ENCODE data around the gene FNBP1L. TPM values are rescaled to one million over a fixed set of nuclear protein-coding genes. Genes with fewer than 3 reads are reported as not detected.

FNBP1L gene
- total and polyA plus RNA-seq, 2 of the 8 experiments (the other 6 are each of a cell fraction or from before 2014, with no cell fraction given), result 48.9 to 95.9 TPM

- H2BK20ac ChIP-seq (ENCODE audit: low read length), result no peak overlapping the region
- ChIA-PET CTCF (ENCODE audit: partially characterized antibody) (interaction anchor here (0.8 to 2.4 kb wide), 5 partner anchors 23 to 348 kb away, joined by 3 to 5 read pairs (median 3); no protein-coding TSS in a partner anchor), POLR2A (ENCODE audit: partially characterized antibody) (interaction anchor here (1.3 to 2.8 kb wide), 4 partner anchors 8 to 19 kb away, joined by 3 to 8 read pairs (median 4); no protein-coding TSS in a partner anchor)
- H3K36me3 ChIP-seq (ENCODE audit: control insufficient read depth in 2 of 4, insufficient read depth in 4 of 4, low read length in 3 of 4), result peaks cover 0 to 16% (median 6%) of the 10 kb centered on the region in 4 experiments; a peak in 4 of 8 replicates
- H4K8ac ChIP-seq (ENCODE audit: extremely low read depth, insufficient read depth, low read length), result no peak overlapping the region
- no peak overlapping the region for H3K18ac ChIP-seq (ENCODE audit: extremely low read depth, low read length)
- H3K79me1 ChIP-seq (ENCODE audit: low read depth, low read length), result no peaks in the 10 kb centered on the region; the same call in 1 of the 2 replicates
- no peak overlapping the region for H3K4me3 ChIP-seq (ENCODE audit: extremely low read depth in 1 of 4, insufficient read depth in 2 of 4, low read depth in 3 of 4, low read length in 4 of 4)
- TF ChIP-seq CHD2 (IDR thresholded peaks at IDR 0.05; ENCODE audit: low read length) (no peak), EP300 (IDR thresholded peaks at IDR 0.05; ENCODE audit: borderline replicate concordance in 1 of 2, low read depth in 2 of 2, low read length in 2 of 2) (no peak), ATF2 (IDR thresholded peaks at IDR 0.05; ENCODE audit: low read length) (no peak), POLR2A (IDR thresholded peaks at IDR 0.05; ENCODE audit: control extremely low read depth in 1 of 2, low read depth in 2 of 2, low read length in 2 of 2) (peak in 1 of 2 experiments; percentile 57; a peak in 2 of 3 replicates), POLR2AphosphoS5 (IDR thresholded peaks at IDR 0.05; ENCODE audit: low read depth, low read length) (peak; percentile 60; the same call in 1 of the 2 replicates), PHF8 (conservative IDR thresholded peaks at IDR 0.05; ENCODE audit: low read depth, low read length) (no peak)
- no peak overlapping the region for H3K14ac ChIP-seq (ENCODE audit: insufficient read length)
- H3K9me3 ChIP-seq (ENCODE audit: insufficient read depth in 2 of 2, low read depth in 1 of 2, low read length in 1 of 2), result no peaks in the 10 kb centered on the region
- no peak overlapping the region for H4K91ac ChIP-seq (replicated peaks; ENCODE audit: insufficient read length, low read length)
- H2BK120ac ChIP-seq (replicated peaks; ENCODE audit: low read depth, low read length), result no peak overlapping the region
- peaks cover 3% of the 10 kb centered on the region in 2 experiments for H4K20me1 ChIP-seq (replicated peaks in 1 of 2; ENCODE audit: control insufficient read depth in 1 of 2, insufficient read depth in 2 of 2, low read length in 2 of 2)
- no peak overlapping the region for H3K9ac ChIP-seq (replicated peaks in 1 of 4; ENCODE audit: extremely low read depth in 1 of 4, low read depth in 3 of 4, low read length in 3 of 4)
- no peak overlapping the region for H3K56ac ChIP-seq (replicated peaks; ENCODE audit: insufficient read length, low read depth, low read length)
- DNase-seq (ENCODE audit: low read depth in 1 of 2, low spot score in 2 of 2), result no peak
- H3K4ac ChIP-seq (replicated peaks; ENCODE audit: insufficient read length, low read depth, low read length), result no peak overlapping the region
- H2AK5ac ChIP-seq (ENCODE audit: low read depth, low read length), result no peak overlapping the region
- no peaks in the 10 kb centered on the region for H3K4me1 ChIP-seq (replicated peaks in 1 of 4; ENCODE audit: control insufficient read depth in 3 of 4, insufficient read depth in 4 of 4, low read length in 3 of 4)
- H2AFZ ChIP-seq (ENCODE audit: low read length), result no peak overlapping the region
- no peak for FAIRE-seq
- H2BK15ac ChIP-seq (ENCODE audit: low read length), result no peak overlapping the region
- H3K4me2 ChIP-seq (ENCODE audit: insufficient read depth in 1 of 2, low read depth in 2 of 2, low read length in 2 of 2), result no peak overlapping the region
- no peaks in the 10 kb centered on the region for H3K23me2 ChIP-seq (ENCODE audit: low read depth, low read length)
- H3K79me2 ChIP-seq (ENCODE audit: control insufficient read depth in 1 of 2, insufficient read depth in 2 of 2, low read length in 2 of 2), result no peaks in the 10 kb centered on the region
- WGBS, 2 experiments (ENCODE audit: extremely low coverage in 1 of 2, insufficient coverage in 1 of 2, insufficient read length in 1 of 2, insufficient replicate concordance in 2 of 2, low coverage in 1 of 2, low lambda C conversion rate in 2 of 2, missing lambda C conversion rate in 1 of 2), result 84% methylated on average over 2 of the region's 2 CpGs; no CpG with 5 or more reads in 1 of the 2 experiments
- H2BK12ac ChIP-seq (ENCODE audit: low read depth, low read length), result no peak overlapping the region
- H3K27me3 ChIP-seq (replicated peaks in 1 of 4; ENCODE audit: control insufficient read depth in 3 of 4, extremely low read depth in 1 of 4, insufficient read depth in 3 of 4, low read length in 3 of 4), result no peaks in the 10 kb centered on the region
- H3K23ac ChIP-seq (ENCODE audit: insufficient read length), result no peak overlapping the region
- H2BK5ac ChIP-seq (ENCODE audit: low read depth, low read length), result no peak overlapping the region
- H3K27ac ChIP-seq (ENCODE audit: low read depth, low read length), result no peak overlapping the region
- H4K5ac ChIP-seq (ENCODE audit: insufficient read length, low read depth, low read length), result no peak overlapping the region
Observed at GRCh38 chr1:93569489-93569888, 121.6 kb downstream of the FNBP1L start.

All from H1 (cell line).